NCI-H510A treated with DMSO at 0.1 percent for 48 hours (cell line): ENCODE results near the gene JADE1.

Experiments
- DNase-seq: peaks from one replicate; lab custom pipeline; 2025; lab: John Stamatoyannopoulos, UW

Gene JADE1

GRCh38 chr4:128810871-128811570, 1.5 kb downstream of the JADE1 start:
- DNase-seq = peak; percentile 49

GRCh38 chr4:128811571-128812441, 2.3 kb downstream of the JADE1 start:
- DNase-seq = peak; percentile 66

- no peak for DNase-seq
These were observed 3.1 kb downstream of the JADE1 start for GRCh38 chr4:128812442-128813235.

GRCh38 chr4:128813965-128814364, 4.5 kb downstream of the JADE1 start:
- DNase-seq = no peak

GRCh38 chr4:128818442-128818841, 8.9 kb downstream of the JADE1 start:
- no peak for DNase-seq

GRCh38 chr4:128819082-128819742, 9.7 kb downstream of the JADE1 start:
- DNase-seq = no peak

DNA sequence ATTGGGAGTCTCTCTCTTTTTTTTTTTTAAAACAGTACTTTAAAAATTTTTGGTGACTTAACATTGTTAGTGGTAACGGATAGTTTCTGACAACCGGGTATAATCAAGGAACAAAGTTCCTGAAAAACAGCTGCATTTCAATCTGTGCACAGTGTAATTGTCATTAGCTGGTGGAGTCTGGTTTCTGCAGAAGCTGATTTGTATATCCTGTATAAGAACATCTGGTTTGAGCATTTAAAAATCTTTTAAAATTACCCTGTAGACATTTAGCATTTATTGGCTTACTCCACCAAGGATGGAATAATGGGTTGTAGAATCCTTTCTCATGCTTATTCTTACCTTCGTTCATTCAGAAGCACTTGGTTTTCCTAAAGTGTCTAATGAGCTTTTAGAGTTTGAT, 11.2 kb downstream of the JADE1 start:
- no peak for DNase-seq

GRCh38 chr4:128821151-128821550, 11.7 kb downstream of the JADE1 start:
- no peak for DNase-seq

DNA sequence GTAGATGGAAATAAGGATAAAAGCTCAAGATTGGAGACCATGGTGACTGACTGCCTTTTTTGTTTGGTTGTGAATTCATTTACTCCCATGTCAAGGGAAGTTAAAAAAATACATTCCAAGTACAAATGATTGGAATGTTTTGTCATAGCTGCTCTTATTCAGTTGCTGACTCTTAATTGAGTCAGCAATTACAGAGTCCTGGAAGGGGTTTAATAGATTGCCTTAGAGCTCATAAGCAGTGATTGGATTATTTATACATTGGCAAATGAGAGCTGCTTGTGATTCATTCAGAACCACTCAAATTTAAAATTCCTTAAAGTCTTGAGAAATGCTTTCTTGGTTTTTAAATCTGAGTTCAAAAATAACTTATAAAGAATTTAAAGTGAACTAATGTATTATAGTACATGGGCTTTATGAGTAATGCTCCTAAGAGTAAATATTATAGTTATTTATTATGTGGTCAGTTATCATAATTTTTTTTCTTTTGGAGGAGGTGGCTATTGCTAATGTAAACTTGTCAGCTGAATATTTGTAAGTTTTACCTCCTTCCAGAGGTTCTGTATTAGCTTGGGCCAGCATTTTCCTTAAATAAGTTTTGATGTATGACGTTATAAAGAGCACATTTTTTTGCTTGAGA, 13.6 kb downstream of the JADE1 start:
- DNase-seq = no peak

GRCh38 chr4:128825226-128825625, 15.7 kb downstream of the JADE1 start:
- DNase-seq = no peak

DNA sequence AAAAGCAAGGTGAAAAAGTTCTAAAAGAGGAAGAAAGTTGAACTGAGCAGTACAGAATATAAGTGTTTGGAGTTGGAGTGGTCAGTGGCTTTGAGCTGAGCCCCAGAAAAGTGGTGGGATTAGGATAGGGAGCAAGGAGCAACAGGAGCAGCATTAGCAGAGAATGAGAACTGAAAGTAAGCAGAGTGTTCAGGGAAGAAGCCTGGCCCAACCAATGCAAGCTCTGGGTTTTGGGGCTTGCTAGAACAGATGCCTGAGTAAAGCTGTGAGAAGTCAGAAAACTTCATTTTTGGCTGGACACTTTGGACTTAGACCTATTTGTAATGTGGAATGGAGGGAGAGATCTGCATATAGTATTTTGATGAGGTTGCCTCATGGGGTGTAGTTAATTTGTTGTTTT, 17.8 kb downstream of the JADE1 start:
- DNase-seq = no peak

DNA sequence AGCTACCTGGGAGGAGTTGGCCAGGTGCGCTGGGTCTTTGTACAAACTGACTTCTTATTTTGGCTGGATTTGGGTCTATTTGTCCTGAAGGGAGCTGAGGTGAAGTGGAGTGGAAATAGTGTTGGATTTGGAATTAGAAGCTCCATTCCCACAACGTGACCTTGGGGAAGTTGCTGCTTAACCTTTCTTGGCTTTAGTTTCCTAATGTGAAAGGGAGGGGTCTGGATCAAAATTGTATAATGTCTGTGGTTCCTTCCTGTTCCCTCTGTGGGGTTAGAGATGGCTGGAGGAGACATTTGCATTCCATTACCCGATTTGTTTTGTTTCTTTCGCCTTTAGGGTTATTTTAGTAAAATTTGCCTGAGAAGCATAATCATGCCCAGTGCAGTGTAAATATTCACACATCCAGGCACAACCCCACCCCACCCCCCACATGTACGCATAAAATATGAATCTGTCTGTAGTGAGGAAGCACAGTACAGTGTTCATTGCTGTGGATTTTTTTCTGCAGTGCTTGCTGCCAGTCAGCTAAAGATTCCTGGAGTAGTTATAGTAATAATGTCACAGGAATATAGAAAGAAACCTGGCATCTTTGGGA, 21.5 kb downstream of the JADE1 start:
- DNase-seq = no peak

DNA sequence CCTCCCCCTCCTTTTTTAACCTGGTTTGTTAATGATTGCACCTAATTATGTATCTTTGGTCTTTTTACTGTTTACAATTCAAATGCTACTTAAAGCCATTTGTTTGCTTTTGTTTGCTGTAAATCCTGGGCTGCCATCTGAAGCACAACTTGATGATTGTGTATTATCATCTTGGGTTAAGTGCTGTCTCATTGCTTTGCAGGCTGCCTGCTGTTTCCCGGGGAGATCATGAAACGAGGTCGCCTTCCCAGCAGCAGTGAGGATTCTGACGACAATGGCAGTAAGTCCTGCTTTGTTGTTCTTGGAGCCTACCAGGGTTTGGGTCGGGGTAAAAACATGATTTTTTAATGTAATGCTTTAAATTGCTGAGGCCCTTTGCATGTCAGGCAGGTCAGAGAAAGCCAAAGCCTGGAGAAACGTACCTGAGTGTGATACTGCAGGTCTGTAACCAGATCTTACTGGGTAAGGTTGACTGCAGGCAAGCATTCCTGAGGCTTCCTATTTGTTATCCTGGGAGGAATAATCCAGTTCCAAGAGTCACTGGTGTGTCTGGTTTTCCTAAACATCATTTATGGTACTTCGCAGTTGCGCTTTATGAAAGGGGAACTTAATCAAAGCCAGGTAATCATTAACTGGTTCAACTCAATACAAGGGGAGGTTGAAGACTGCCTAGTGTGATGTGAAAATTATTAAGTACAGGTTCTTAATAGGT, 22.2 kb downstream of the JADE1 start:
- peak; percentile 52 for DNase-seq

DNA sequence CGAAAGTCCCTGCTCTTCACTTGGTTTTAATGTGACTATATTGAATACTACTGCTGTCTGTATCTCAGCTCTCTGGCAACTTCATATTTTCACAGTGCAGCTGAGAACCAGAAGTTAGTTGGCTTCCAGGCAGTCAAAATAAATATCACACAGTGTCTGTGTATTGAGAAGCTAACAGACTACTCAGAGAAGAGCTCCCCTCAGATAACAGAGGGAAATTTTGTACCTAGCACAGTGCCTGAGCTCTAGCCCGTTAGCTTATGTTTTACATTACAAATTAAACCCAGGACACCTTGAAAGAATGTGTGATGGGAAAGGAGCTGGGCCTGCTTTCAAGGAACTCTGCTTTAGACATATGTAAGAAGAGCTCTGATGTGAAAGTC, 22.7 kb downstream of the JADE1 start:
- no peak for DNase-seq

- DNase-seq = no peak
These were observed 26.2 kb downstream of the JADE1 start for GRCh38 chr4:128835498-128836222.

DNA sequence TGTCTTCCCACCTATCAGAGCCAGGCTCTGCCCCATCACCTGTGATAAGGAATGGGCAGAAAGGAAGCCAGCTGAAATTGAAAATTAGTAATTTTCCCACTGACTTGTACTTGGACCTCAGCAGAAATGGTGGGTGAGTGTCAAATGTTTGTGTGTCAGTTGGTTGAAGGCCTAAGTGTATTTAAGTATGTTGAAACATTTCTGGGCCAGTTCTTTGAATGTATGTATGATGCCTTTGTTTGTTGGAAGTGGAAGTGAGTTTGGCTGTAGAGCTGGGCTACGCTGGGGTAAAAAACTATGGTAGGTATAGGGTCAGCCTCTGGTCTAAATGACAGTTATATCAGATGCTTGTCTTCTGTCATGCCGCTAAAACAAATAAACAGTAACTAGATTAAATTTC, 27.7 kb downstream of the JADE1 start:
- DNase-seq = no peak

DNA sequence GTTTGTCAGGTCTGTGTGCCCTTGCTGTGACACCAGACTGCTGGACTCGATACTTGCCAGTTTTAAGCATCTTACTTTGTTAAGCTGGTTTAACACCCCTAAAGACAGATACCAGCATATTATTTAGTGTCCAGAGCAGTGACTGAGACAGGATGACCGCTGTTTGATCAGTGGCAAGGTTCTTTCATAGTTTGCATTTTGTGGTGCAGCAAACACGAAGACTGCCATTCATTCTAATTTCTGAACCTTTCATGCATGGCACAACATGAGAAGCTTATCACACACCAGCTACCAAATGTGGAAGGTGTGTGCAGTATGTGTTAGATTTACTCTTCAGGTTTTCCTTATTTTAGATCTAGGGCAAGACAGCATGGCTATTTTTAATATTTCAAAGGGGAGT, 28.2 kb downstream of the JADE1 start:
- no peak for DNase-seq

- DNase-seq = no peak
These were observed 31.3 kb downstream of the JADE1 start for GRCh38 chr4:128840711-128841318.

- DNase-seq = no peak
These were observed 31.9 kb downstream of the JADE1 start for GRCh38 chr4:128841402-128841801.
